ENCODE data around the gene MYOZ1. TPM values are rescaled to one million over a fixed set of nuclear protein-coding genes. Genes with fewer than 3 reads are reported as not detected.

The MYOZ1 gene
- total RNA-seq, 1 donor from 2014 or later, result not detected

- no peaks in the 10 kb centered on the region for H3K9me3 ChIP-seq
- H3K4me3 ChIP-seq, result no peak within 1 kb of the TSS
- H3K4me1 ChIP-seq, result no peaks in the 10 kb centered on the region
- H3K36me3 ChIP-seq, result no peaks in the 10 kb centered on the region
- DNase-seq (ENCODE audit: extremely low spot score in 2 of 2), result no peak
- no peak for TF ChIP-seq POLR2A (IDR thresholded peaks at IDR 0.05)
- no peak for TF ChIP-seq POLR2AphosphoS5 (IDR thresholded peaks at IDR 0.05; ENCODE audit: insufficient read depth in 1 of 2, low read depth in 1 of 2)
- TF ChIP-seq CTCF (IDR thresholded peaks at IDR 0.05), result no peak
- intact Hi-C loops (cut with DNase I), result no loop called here
- H3K27ac ChIP-seq, result no peak within 1 kb of the TSS
- no peaks in the 10 kb centered on the region for H3K27me3 ChIP-seq
Observed at GRCh38 chr10:73655990-73656298, 14.7 kb upstream of the MYOZ1 start, which contains the start of gene SYNPO2L. SYNPO2L (minus strand) TSS chr10:73656029; CDS start chr10:73655922, 107 bp downstream.

- Histone ChIP-seq H3K4me1 (no peaks in the 10 kb centered on the region), H3K27me3 (no peaks in the 10 kb centered on the region), H3K27ac (no peak overlapping the region), H3K4me3 (no peak overlapping the region), H3K9me3 (no peaks in the 10 kb centered on the region), H3K36me3 (no peaks in the 10 kb centered on the region)
- TF ChIP-seq POLR2A (IDR thresholded peaks at IDR 0.05) (no peak), POLR2AphosphoS5 (IDR thresholded peaks at IDR 0.05; ENCODE audit: insufficient read depth in 1 of 2, low read depth in 1 of 2) (no peak), CTCF (IDR thresholded peaks at IDR 0.05) (no peak)
- intact Hi-C loops (cut with DNase I), result no loop called here
- no peak for DNase-seq (ENCODE audit: extremely low spot score in 2 of 2)
Observed at GRCh38 chr10:73655257-73655989, 14.1 kb upstream of the MYOZ1 start.

GRCh38 chr10:73653701-73654100 is 12.4 kb upstream of the MYOZ1 start:
- no peaks in the 10 kb centered on the region for H3K9me3 ChIP-seq
- H3K36me3 ChIP-seq, result no peaks in the 10 kb centered on the region
- TF ChIP-seq CTCF (IDR thresholded peaks at IDR 0.05) (no peak), POLR2AphosphoS5 (IDR thresholded peaks at IDR 0.05; ENCODE audit: insufficient read depth in 1 of 2, low read depth in 1 of 2) (no peak), POLR2A (IDR thresholded peaks at IDR 0.05) (no peak)
- intact Hi-C loops (cut with DNase I), result no loop called here
- no peak for DNase-seq (ENCODE audit: extremely low spot score in 2 of 2)
- H3K4me3 ChIP-seq, result no peak overlapping the region
- no peak overlapping the region for H3K27ac ChIP-seq
- no peaks in the 10 kb centered on the region for H3K27me3 ChIP-seq
- peaks cover 3% of the 10 kb centered on the region for H3K4me1 ChIP-seq

GRCh38 chr10:73653195-73653594 is 11.9 kb upstream of the MYOZ1 start:
- DNase-seq (ENCODE audit: extremely low spot score in 2 of 2), result no peak
- H3K27ac ChIP-seq, result no peak overlapping the region
- intact Hi-C loops (cut with DNase I), result no loop called here
- H3K4me1 ChIP-seq, result peaks cover 8% of the 10 kb centered on the region
- no peaks in the 10 kb centered on the region for H3K9me3 ChIP-seq
- no peaks in the 10 kb centered on the region for H3K36me3 ChIP-seq
- H3K27me3 ChIP-seq, result no peaks in the 10 kb centered on the region
- H3K4me3 ChIP-seq, result no peak overlapping the region
- TF ChIP-seq CTCF (IDR thresholded peaks at IDR 0.05) (no peak), POLR2AphosphoS5 (IDR thresholded peaks at IDR 0.05; ENCODE audit: insufficient read depth in 1 of 2, low read depth in 1 of 2) (no peak), POLR2A (IDR thresholded peaks at IDR 0.05) (no peak)

- intact Hi-C loops (cut with DNase I), result no loop called here
- peaks cover 19% of the 10 kb centered on the region for H3K4me1 ChIP-seq
- TF ChIP-seq POLR2AphosphoS5 (IDR thresholded peaks at IDR 0.05; ENCODE audit: insufficient read depth in 1 of 2, low read depth in 1 of 2) (no peak), CTCF (IDR thresholded peaks at IDR 0.05) (no peak), POLR2A (IDR thresholded peaks at IDR 0.05) (no peak)
- H3K36me3 ChIP-seq, result no peaks in the 10 kb centered on the region
- H3K27me3 ChIP-seq, result no peaks in the 10 kb centered on the region
- H3K27ac ChIP-seq, result no peak overlapping the region
- DNase-seq (ENCODE audit: extremely low spot score in 2 of 2), result no peak
- no peak overlapping the region for H3K4me3 ChIP-seq
- no peaks in the 10 kb centered on the region for H3K9me3 ChIP-seq
Observed at GRCh38 chr10:73650537-73651331, 9.5 kb upstream of the MYOZ1 start.
